Cardiac fibroblast (primary cell): Measurements from ENCODE around the gene SOX4.

ENCODE experiments used
- DNase-seq, 2 donors: peaks; one replicate each; pipeline versions ENCODE4 v3.0.0 to v3.0.0-alpha.2; 2010; ENCODE audit warnings: low read depth in 2 of 2
- H3K4me3 ChIP-seq, 2 donors: replicated peaks in 1 of 2; 1 replicate in 1 of 2; 2 replicates in 1 of 2; pipeline ENCODE4 v1.5.1; 2011; ENCODE audit warnings: low read depth in 2 of 2, low read length in 2 of 2, mild to moderate bottlenecking in 2 of 2, moderate library complexity in 1 of 2
- CTCF ChIP-seq: IDR thresholded peaks from one replicate; pipeline ENCODE4 v1.5.1; 2011; ENCODE audit warnings: low read depth, mild to moderate bottlenecking, low read length, inconsistent platforms

SOX4 gene

DNA sequence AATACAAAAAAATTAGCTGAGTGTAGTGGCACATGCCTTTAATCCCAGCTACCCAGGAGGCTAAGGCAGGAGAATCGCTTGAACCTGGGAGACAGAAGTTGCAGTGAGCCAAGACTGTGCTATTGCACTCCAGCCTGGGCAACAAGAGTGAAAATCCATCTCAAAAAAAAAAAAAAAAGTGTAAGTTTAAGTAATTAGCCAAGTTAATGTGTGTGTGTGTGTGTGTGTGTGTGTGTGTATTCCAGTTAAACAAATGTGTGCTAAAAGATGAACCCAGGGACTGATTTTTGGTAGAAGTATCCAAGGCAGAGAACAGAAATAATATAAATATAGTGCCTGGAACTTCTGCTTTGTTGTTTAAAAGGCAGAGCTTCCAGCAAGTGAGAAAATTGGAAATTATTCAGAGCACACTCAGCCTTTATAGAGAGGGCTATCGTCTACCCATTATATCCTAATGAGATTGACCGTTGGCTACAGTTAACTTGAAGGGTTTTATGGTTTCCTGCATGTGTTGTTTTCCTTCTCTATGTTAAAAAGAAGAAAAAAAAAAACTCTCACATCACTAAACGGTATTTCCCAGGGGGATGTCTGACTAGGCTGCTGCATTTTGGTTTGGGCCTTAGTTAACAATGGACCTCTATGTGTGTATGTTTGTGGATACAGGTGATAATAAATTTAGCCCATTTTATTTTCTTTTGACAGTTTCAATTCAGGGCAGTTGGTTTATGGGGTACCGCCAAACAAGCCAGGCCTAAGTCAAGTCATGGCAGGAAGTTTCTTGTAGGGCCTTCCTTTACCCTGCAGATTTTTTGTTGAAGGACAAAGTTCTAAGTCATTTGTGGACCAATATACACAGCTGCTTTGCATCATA is 9.8 kb downstream of the SOX4 start:
- TF ChIP-seq CTCF: no peak
- DNase-seq: no peak
- H3K4me3 ChIP-seq: no peak overlapping the region

GRCh38 chr6:21604081-21604480 is 10.5 kb downstream of the SOX4 start:
- DNase-seq: no peak
- H3K4me3 ChIP-seq: no peak overlapping the region
- TF ChIP-seq CTCF: no peak

GRCh38 chr6:21605166-21605565 is 11.6 kb downstream of the SOX4 start:
- no peak for TF ChIP-seq CTCF
- no peak for DNase-seq
- H3K4me3 ChIP-seq: no peak overlapping the region

GRCh38 chr6:21608601-21609000 is 15.1 kb downstream of the SOX4 start:
- peak in 1 of 2 donors; percentile 69 for DNase-seq
- no peak for TF ChIP-seq CTCF
- H3K4me3 ChIP-seq: no peak overlapping the region

DNA sequence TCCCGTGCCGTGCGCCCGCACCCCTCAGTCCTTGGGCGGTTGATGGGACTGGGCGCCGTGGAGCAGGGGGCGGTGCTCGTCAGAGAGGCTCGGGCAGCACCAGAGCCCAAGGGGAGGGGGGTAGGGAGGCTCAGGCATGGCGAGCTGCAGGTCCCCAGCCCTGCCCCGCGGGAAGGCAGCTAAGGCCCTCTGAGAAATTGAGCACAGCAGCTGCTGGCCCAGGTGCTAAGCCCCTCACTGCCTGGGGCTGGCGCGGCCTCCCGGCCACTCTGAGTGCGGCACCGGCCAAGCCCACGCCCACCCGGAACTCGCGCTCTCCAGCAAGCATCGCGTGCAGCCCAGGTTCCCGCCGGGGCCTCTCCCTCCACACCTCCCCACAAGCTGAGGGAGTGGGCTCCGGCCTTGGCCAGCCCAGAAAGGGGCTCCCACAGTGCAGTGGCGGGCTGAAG is 16.4 kb downstream of the SOX4 start:
- no peak for DNase-seq
- H3K4me3 ChIP-seq: no peak overlapping the region
- no peak for TF ChIP-seq CTCF

DNA sequence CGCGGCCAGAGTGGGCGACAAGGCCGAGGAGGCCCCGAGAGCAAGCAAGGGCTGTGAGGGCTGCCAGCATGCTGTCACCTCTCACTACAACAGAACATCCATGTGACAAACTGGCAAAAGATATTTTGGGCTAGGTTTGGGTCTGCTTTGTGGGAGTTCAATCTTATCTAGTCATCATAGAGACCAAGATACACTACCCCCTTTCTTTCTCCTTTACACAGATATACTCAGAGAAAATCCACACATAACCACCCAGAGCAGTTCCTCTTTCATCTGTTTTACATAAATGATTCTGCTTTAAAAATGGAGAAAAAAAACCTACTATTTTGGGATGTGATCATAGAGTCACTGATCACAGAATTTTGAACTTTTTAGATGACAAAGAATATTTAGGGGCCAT is 16.8 kb downstream of the SOX4 start:
- no peak for DNase-seq
- no peak for TF ChIP-seq CTCF
- H3K4me3 ChIP-seq: no peak overlapping the region
